Adrenal gland (tissue), 12 donors: Measurements from ENCODE around the gene PRSS3. TPM values are rescaled to one million over a fixed set of nuclear protein-coding genes. Genes with fewer than 3 reads are reported as not detected.

Source experiments
- DNase-seq, 7 donors: peaks; one replicate each; pipeline ENCODE4 v3.0.0-alpha.2; 2019 to 2020
- H3K27ac ChIP-seq, 5 donors: fragments of 200-600 bp; sonication (generic) in 4 of 5; 1 replicate in 3 of 5; 2 replicates in 2 of 5; pipeline versions ENCODE4 v1.5.1 to v1.8.0; 2016 to 2020; ENCODE audit warnings: mild to moderate bottlenecking in 1 of 5
- H3K27me3 ChIP-seq: fragments of 200-600 bp; 2 replicates; pipeline ENCODE4 v1.8.0; 2021
- H3K36me3 ChIP-seq, 2 donors: fragments of 200-600 bp; replicated peaks in 1 of 2; 1 replicate in 1 of 2; 2 replicates in 1 of 2; pipeline versions ENCODE4 v1.5.1 to v1.8.0; 2018 to 2022
- H3K4me1 ChIP-seq, 2 donors: fragments of 200-600 bp; replicated peaks in 1 of 2; 1 replicate in 1 of 2; 2 replicates in 1 of 2; pipeline versions ENCODE4 v1.5.1 to v1.8.0; 2018 to 2021
- H3K4me3 ChIP-seq, 4 donors: fragments of 200-600 bp; sonication (generic) in 3 of 4; one replicate each; pipeline ENCODE4 v1.5.1; 2016 to 2018
- H3K9me3 ChIP-seq, 3 donors: fragments of 200-600 bp; sonication (generic) in 1 of 3; replicated peaks in 1 of 3; 1 replicate in 2 of 3; 2 replicates in 1 of 3; pipeline versions ENCODE4 v1.5.1 to v1.8.0; 2016 to 2021
- POLR2A ChIP-seq, 2 donors: fragments of 450-650 bp; IDR thresholded peaks; one replicate each; pipeline ENCODE4 v1.6.1; 2017; ENCODE audit warnings: antibody characterized with exemption in 2 of 2, mild to moderate bottlenecking in 2 of 2, moderate library complexity in 1 of 2
- WGBS, 4 donors: extraction: QIAGEN DNeasy Blood & Tissue Kit in 2 of 4; methylation state at CpG; one replicate each; pipeline versions ENCODE4 v1.1.5 to v1.1.7; 2013 to 2017; 5-methylcytosine and 5-hydroxymethylcytosine counted together
- intact Hi-C, 2 donors: fragments of 100-400 bp; cut with DNase I; formaldehyde crosslinking; loops; one replicate each; pipeline versions ENCODE4 v1.14.1 to v1.15.0; 2022 to 2023
- polyA plus RNA-seq, 3 donors: library from polyadenylated mRNA; stranded (reverse); fragments of 200-250 nt in 2 of 3; fragments of 350-450 nt in 1 of 3; fragmentation: Illumina TruSeq in 1 of 3; extraction: RNeasy Lipid Tissue Mini Kit (QIAGEN cat#74804) in 1 of 3; gene quantifications; one replicate each; pipeline ENCODE4 v1.2.3, GENCODE V29; 2013 to 2014
- total RNA-seq, 9 donors: library from RNA; depleted of rRNA in 4 of 9; stranded (reverse); fragments of >200 nt in 4 of 9; fragments of 120-200 nt in 1 of 9; fragmentation: NEBNext Ultra II Directional in 1 of 9; extraction: Animal tissue kit (Norgen Biotek cat#: 25700) in 1 of 9; gene quantifications; one replicate each; pipeline versions ENCODE4 v1.1.0 to v1.2.4, GENCODE V29; 2013 to 2023
- TF ChIP-seq, protein P1 (sequence below), 6 experiments: fragments of 450-650 bp in 4 of 6; fragments of 200-600 bp in 2 of 6; sonication (generic) in 1 of 6; IDR thresholded peaks; 1 replicate in 5 of 6; 2 replicates in 1 of 6; pipeline versions ENCODE4 v1.5.1 to v1.8.0; 2016 to 2021; ENCODE audit warnings: antibody characterized with exemption in 6 of 6, mild to moderate bottlenecking in 2 of 6, moderate library complexity in 1 of 6
- donor health status: healthy with polysubstance abuse.
- donor health status: Bipolar disorder and iron deficiency.
- donor health status: DM: yes; HTN: yes; CAD: no.
- donor health status: DM: no; HTN: no; CAD: no.
- donor health status: DM: no; HTN: no; CAD: no.
- donor health status: DM: yes; HTN: yes; CAD: no.

PRSS3 gene
- total and polyA plus RNA-seq, 12 donors = 1.1 to 5.8 (median 3.4) TPM; not detected in 3

GRCh38 chr9:33776578-33776977 is 18.8 kb upstream of the PRSS3 start:
- no peak for DNase-seq

GRCh38 chr9:33778700-33779351 is 16.5 kb upstream of the PRSS3 start:
- no peak overlapping the region for H3K4me3 ChIP-seq
- intact Hi-C loops = no loop called here
- peak; percentile 32 to 69 (median 36) for DNase-seq

More at GRCh38 chr9:33776578-33776977, 18.8 kb upstream of the PRSS3 start:
- Histone ChIP-seq H3K27me3 (no peaks in the 10 kb centered on the region), H3K4me1 (no peaks in the 10 kb centered on the region), H3K27ac (no peak overlapping the region), H3K36me3 (no peaks in the 10 kb centered on the region), H3K4me3 (no peak overlapping the region), H3K9me3 (no peaks in the 10 kb centered on the region)
- TF ChIP-seq, protein P1, sequence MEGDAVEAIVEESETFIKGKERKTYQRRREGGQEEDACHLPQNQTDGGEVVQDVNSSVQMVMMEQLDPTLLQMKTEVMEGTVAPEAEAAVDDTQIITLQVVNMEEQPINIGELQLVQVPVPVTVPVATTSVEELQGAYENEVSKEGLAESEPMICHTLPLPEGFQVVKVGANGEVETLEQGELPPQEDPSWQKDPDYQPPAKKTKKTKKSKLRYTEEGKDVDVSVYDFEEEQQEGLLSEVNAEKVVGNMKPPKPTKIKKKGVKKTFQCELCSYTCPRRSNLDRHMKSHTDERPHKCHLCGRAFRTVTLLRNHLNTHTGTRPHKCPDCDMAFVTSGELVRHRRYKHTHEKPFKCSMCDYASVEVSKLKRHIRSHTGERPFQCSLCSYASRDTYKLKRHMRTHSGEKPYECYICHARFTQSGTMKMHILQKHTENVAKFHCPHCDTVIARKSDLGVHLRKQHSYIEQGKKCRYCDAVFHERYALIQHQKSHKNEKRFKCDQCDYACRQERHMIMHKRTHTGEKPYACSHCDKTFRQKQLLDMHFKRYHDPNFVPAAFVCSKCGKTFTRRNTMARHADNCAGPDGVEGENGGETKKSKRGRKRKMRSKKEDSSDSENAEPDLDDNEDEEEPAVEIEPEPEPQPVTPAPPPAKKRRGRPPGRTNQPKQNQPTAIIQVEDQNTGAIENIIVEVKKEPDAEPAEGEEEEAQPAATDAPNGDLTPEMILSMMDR (IDR thresholded peaks at IDR 0.05) = no peak
- TF ChIP-seq POLR2A (IDR thresholded peaks at IDR 0.05) = no peak
- intact Hi-C loops = no loop called here

GRCh38 chr9:33780276-33780675 is 15.1 kb upstream of the PRSS3 start:
- no peak overlapping the region for H3K4me3 ChIP-seq
- H3K4me1 ChIP-seq = no peaks in the 10 kb centered on the region
- no peak for DNase-seq
- H3K36me3 ChIP-seq = no peaks in the 10 kb centered on the region
- no peaks in the 10 kb centered on the region for H3K9me3 ChIP-seq
- intact Hi-C loops = no loop called here
- TF ChIP-seq POLR2A (IDR thresholded peaks at IDR 0.05) = no peak
- TF ChIP-seq, protein P1 (IDR thresholded peaks at IDR 0.05) = no peak
- no peaks in the 10 kb centered on the region for H3K27me3 ChIP-seq
- H3K27ac ChIP-seq = no peak overlapping the region

More at GRCh38 chr9:33778700-33779351, 16.5 kb upstream of the PRSS3 start:
- TF ChIP-seq, protein P1 (IDR thresholded peaks at IDR 0.05) = peak; percentile 43 to 73 (median 56)
- no peak for TF ChIP-seq POLR2A (IDR thresholded peaks at IDR 0.05)
- H3K4me1 ChIP-seq = no peaks in the 10 kb centered on the region
- no peaks in the 10 kb centered on the region for H3K27me3 ChIP-seq
- no peak overlapping the region for H3K27ac ChIP-seq
- no peaks in the 10 kb centered on the region for H3K36me3 ChIP-seq
- 15 to 17% (median 16%) methylated on average over 6 of the region's 6 CpGs for WGBS, 4 donors
- H3K9me3 ChIP-seq = no peaks in the 10 kb centered on the region

- Histone ChIP-seq H3K9me3 (no peaks in the 10 kb centered on the region), H3K27ac (no peak overlapping the region), H3K4me3 (no peak overlapping the region), H3K27me3 (no peaks in the 10 kb centered on the region), H3K36me3 (no peaks in the 10 kb centered on the region), H3K4me1 (no peaks in the 10 kb centered on the region)
- WGBS, 4 donors = 80 to 100% (median 89%) methylated on average over 1 of the region's 1 CpG; no CpG with 5 or more reads in 1 of the 4 donors
- DNase-seq = no peak
- intact Hi-C loops = no loop called here
- TF ChIP-seq POLR2A (IDR thresholded peaks at IDR 0.05) = no peak
- TF ChIP-seq, protein P1 (IDR thresholded peaks at IDR 0.05) = no peak
Measured at GRCh38 chr9:33781736-33782135, 13.6 kb upstream of the PRSS3 start.
